Endothelial cell of hepatic sinusoid (primary cell): ENCODE data around the gene USP15.

ENCODE experiments used
- in situ Hi-C: cut with HindIII; loops from 2 replicates; pipeline ENCODE4 v1.10.0; 2017; ENCODE audit warnings: low sequenced_read_pairs

USP15 gene

GRCh38 chr12:62279058-62279457 lies 18.9 kb downstream of the USP15 start:
- in situ Hi-C loops, result no loop called here

DNA sequence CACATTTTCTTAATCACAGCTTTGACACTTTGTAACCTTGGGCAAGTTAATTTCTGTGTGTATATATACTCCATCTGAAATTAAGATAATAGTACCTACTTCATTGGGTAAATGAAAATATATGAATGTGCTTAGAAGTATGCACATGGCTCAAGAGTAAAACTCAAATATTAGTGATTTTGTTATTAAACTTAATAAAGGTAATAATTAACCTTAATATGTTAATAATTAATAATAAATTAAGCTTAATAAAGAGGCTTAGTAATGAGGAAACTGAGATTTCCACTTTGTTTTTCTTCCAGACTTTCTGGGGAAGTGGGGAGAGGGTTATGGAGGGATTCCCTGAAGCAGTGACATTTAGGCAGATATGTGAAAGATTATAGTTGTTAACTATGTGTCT lies 19.8 kb downstream of the USP15 start:
- in situ Hi-C loops, result no loop called here

DNA sequence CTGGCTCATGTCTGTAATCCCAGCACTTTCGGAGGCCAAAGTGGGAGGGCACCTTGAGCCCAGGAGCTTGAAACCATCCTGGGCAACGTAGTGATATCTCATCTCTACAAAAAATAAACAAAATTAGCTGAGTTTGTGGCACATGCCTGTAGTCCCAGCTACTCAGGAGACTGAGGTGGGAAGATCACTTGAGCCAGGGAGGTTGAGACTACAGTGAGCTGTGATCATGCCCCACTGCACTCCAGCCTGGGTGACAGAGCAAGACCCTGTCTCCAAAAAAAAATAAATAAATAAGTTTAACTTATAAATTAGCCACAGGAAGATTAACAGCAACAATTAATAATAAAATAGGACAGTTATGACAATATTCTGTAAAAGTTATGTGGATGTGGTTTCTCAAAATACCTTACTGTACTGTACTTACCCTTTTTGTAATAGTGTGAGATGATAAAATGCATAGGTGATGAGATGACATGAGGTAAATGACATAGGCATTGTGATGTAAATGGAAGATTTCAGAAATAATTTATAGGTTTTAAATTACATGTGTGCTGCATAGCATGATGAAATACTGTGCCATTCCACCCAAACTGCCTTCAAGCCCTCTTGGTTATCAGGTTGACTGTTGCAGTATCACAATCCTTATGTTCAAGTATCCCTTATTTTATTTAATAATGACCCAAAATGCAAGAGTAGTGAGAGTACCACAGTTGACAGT lies 22.0 kb downstream of the USP15 start:
- in situ Hi-C loops, result no loop called here

- in situ Hi-C loops, result no loop called here
Observed at GRCh38 chr12:62284749-62285148, 24.5 kb downstream of the USP15 start.

DNA sequence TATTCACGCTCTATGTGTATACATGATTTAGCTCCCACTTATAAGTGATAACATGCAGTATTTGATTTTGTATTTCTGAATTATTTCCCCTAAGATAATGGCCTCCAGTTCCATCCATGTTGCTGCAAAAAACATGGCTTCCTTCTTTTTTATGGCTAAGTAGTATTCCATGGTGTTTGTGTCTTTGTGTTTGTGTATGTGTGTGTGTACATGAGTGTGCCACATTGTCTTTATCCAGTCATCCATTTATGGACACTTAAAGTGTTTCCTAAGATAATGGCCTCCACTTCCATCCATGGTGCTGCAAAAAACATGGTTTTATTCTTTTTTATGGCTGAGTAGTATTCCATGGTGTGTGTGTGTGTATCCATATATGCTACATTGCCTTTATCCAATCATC lies 25.1 kb downstream of the USP15 start:
- in situ Hi-C loops, result no loop called here

DNA sequence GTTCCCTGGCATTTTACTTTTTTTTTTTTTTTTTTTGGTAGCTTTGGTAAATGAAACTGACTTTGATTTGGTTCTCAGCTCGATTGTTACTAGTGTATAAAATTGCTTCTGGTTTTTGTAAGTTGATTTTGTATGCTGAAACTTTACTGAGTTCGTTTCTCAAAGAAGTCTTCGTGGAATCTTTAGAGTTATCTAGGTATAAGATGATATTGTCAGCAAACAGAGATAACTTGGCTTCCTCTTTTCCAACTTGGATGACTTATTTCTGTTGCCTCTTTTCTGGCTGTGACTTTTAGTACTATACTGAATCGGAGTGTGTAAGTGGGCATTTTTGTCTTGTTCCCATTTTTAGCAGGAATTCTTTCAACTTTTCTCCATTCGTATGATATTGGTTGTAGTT lies 28.1 kb downstream of the USP15 start:
- in situ Hi-C loops, result no loop called here

DNA sequence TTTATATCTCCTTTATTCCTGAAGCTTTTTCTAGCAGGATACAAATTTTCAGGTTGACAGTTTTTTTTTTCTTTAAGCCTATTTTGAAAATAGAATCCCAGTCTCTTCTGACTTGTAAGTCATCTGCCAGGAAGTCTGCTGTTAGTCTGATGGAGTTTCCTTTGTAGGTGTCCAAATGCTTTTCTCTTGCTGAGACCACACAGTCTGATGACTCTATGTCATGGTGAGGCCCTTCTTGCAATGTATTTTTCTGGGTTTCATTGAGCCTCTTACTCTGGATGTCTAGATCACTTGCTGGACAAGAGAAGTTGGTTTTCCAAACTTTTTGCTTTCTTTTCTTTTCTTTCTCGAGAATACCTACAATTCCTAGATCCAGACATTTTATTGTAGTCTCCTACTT lies 30.6 kb downstream of the USP15 start:
- in situ Hi-C loops, result no loop called here

DNA sequence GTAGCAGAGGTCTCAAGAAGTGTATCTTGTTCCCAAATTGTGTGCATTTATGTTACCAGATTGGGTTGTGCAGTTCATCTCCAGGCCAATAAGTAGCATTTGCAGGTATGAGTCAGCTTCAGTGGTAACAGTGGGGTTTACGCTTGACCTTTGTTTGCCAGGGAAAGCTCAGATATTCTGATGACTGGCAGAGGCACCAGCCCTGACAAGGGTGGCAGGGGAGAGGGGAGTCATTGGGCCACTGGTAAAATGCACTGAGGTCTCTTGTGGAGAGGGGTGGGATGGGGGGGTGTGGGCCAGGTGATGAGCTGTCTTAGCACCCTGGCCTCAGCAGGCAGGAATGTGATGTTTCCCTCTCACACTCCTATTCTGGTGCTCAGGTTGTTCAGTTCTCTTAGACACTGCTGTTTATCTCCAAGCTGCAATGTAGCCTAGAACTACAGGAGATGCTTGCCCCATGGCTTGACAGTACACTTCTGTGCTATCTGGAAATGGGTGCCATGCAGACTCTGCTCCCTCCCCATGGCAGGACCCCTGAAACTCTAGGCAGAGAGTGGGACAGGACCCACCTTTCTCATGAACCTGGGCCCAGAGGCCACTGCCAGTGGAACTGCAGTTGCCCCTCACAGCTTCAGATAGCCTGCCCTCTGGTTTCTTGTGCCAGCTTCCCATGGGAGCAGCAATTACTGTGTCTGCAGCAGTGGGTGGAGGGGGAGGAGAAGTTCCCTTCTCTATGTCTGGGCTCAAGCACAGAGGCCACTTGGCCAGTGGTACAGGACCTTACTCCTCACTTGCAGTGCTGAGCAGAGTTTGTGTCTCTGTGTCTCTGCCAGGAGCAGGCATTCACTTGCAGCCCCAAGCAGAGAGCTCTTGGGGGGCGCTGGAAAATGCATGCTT lies 31.9 kb downstream of the USP15 start:
- in situ Hi-C loops, result no loop called here

DNA sequence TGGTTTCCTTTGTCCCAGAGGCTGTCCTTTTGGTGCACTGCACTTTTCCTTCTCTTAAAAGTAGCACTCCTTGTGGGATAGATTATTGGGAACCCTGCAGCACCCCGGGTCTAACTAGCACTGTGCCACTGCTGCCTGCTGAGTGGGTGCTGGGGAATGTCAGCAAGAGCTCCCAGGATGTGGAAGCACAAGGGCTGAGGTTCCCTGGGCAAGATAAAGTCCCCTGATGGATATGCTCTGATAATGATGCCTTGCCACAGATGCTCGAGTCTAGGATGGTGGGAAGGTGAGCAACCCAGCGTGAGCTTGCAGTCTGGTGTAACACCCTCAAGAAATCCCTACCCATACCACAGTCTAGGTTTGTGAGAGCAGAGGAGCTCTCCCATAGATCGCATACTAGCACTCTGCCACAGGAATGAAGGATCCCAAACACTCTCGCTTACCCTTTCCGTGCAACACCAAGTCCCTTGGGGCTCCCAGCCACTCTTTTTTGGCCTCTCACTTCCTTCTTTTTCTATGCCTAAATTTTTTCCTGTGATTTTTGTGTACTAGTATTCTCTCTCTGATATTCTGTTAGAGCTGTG lies 32.6 kb downstream of the USP15 start:
- in situ Hi-C loops, result no loop called here

- in situ Hi-C loops, result no loop called here
Observed at GRCh38 chr12:62294378-62294777, 34.2 kb downstream of the USP15 start.

DNA sequence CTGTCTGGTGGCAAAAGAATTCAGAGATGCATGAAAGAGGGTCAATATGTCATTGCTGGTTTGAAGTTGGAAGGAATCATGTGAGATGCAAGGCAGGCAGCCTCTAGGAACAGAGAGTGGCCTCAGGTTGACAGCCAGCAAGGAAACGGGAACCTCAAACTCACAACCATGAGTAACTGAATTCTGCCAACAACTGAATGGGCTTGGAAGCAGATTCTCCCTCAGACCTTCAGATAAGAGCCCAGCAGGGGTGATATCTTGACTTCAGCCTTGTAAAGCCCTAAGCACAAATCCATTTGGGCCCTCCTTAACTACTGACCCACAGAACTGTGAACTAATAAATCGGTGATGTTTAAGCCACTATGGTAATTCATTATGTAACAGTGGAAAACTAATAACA lies 35.8 kb downstream of the USP15 start:
- in situ Hi-C loops, result no loop called here

- in situ Hi-C loops, result no loop called here
Observed at GRCh38 chr12:62297321-62297720, 37.1 kb downstream of the USP15 start.

DNA sequence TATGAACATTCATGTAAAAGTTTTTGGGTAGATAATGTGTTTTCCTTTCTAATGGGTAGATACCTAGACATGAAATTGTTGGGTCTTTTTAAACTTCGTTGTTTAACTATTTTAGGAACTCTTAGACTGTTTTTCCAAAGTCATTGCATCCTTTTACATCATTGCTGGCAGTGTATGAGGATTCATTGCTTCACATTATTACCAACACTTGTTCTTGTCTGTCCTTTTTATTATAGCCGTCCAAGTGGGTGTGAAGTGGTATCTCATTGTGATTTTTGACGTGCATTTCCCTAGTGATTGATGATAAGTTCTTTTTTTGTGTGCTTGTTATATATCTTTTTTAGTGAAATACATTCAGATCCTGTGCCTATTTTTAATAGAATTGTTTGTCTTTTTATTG lies 39.4 kb downstream of the USP15 start:
- in situ Hi-C loops, result no loop called here

GRCh38 chr12:62301080-62301798 lies 41.0 kb downstream of the USP15 start:
- in situ Hi-C loops, result no loop called here

DNA sequence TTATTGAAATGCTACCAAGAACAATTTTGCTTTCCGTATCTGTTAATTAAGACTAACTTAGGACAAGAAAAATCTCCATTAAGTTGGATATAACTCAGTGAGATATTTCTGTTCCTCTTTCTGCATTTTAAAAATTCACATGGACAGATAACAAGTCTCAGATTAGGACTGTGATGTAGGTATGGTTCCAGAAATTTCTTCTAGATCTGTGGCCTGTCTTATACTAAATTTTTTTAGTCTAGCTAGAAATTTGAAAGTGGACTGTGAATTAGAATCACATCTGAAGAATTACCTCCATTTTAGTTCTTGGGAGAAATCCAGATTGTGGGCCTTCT lies 41.6 kb downstream of the USP15 start:
- in situ Hi-C loops, result no loop called here

- in situ Hi-C loops, result no loop called here
Observed at GRCh38 chr12:62304560-62304959, 44.4 kb downstream of the USP15 start.

DNA sequence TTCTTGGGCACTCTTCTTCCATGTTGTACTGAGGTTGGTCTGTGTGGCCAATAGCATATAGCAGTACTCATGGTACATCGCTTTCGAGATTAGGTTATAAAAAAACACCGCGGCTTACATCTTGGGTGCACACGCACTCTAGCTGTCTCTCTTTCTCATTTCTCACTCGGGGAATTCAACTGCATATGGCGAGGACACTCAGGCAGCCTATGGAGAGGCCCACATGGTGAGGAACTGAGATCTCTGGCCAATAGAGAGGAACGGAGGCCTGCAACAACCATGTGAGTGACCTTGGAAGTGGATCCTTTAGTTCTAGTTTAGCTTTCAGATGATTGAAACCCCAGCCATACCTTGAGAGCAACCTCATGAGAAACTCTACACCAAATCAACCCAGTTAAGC lies 45.6 kb downstream of the USP15 start:
- in situ Hi-C loops, result no loop called here

DNA sequence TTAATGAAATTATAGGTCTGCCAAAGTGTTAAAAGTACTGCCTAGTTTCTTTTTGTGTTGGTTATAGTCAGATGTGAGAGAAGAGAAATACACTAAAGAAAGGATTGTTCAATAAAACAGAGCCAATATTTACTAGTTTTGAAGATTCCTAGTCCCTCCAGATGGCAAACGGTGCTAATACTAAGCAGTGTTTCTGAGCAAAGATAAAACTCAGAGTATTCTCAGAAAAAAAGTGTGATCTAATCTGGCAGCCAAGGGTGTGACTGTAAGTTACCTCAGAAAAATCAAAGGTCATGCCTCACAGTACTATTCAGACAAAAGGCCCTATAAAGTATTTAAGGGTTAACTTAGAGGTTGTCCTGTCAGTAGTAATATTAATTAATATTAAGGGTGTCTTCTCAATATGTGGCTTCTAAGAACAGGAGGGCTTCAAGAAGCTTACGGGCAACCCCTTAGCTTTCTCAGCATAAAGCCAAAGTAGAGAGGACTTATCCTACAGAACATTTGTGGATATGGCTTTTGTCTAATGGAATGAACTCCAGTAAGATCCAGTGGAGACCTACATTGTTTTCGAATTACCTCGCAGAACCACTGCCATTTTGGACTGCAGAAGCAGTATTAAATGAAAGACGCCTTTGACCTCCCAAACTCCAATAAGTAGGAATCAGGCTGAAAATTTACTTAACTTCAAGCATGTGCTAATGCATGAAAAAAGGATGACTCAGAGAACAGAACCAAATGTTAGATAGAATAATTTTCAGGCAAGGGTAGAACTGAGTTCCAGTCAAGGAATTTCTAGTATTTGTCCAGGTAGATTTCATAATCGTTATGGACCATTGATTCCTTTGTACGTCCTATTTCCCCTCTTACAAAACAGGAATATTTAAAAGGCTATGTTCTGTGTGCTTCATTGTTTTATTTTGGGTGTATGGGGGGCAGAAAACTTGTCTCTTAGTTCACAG lies 46.6 kb downstream of the USP15 start:
- in situ Hi-C loops, result no loop called here

- in situ Hi-C loops, result no loop called here
Observed at GRCh38 chr12:62308201-62308600, 48.0 kb downstream of the USP15 start.

DNA sequence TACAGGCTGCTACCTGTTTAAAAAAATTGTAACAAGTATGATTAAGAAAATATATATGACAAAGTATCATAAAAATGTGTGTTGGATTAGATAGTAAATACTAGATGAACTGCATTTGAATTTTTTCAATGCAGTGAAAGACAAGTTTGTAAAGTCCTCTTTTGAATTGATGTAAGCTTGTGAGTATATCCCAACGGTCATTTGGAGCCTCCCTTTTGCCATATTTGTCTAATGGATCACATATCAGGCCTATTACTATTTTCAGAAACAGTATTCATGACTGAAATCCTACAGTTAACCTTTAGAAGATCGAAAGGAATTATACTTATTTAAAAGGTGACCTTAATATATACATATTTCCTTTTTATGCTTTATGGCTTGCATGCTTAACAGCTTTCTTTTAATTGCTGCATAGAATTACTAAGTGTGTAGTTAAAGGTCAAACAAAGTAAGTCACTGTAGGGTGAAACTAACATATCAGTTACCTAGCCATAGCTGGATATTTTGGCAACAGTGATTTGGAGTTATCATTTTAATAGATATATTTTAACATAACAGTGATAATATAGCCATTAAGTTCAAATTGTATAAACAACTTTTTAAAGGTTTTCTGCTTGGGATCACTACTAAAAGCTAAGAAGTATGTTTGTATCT lies 53.6 kb downstream of the USP15 start:
- in situ Hi-C loops, result no loop called here
